Stimulated activated CD8-positive, alpha-beta memory T cell treated with anti-CD3 and anti-CD28 coated beads, Interleukin-7, amount 100 ng/mL, for 48 hours (primary cell): ENCODE data around the gene STRN4.
"Not testable (repeated sequence)": the region's sequence is repeated elsewhere in the genome, so short reads cannot be mapped to it uniquely, and the experiment has no call there.

Experiments
- DNase-seq, 2 donors: peaks; one replicate each; pipeline ENCODE4 v3.0.0-alpha.2; 2020; ENCODE audit warnings: low read depth in 1 of 2; ENCODE audit errors: extremely low read depth in 1 of 2

Gene STRN4

DNA sequence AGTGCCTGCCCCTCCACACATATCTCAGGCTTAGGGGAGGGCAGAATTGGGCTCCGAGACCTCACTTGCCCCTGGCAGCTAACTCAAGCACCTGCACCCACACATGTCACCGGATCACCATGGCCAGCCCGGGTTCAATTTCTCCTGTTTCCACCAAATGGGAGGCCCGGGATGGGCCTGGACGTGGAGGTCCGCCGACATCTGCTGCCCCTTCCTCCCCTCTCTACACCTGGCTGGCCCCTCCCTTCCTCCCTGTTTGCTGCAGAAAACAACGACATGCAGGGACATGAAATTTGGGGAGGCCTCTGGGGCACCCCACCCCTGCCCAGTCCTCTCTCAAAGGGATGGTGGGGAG lies 30.7 kb downstream of the STRN4 start:
- DNase-seq = no peak

DNA sequence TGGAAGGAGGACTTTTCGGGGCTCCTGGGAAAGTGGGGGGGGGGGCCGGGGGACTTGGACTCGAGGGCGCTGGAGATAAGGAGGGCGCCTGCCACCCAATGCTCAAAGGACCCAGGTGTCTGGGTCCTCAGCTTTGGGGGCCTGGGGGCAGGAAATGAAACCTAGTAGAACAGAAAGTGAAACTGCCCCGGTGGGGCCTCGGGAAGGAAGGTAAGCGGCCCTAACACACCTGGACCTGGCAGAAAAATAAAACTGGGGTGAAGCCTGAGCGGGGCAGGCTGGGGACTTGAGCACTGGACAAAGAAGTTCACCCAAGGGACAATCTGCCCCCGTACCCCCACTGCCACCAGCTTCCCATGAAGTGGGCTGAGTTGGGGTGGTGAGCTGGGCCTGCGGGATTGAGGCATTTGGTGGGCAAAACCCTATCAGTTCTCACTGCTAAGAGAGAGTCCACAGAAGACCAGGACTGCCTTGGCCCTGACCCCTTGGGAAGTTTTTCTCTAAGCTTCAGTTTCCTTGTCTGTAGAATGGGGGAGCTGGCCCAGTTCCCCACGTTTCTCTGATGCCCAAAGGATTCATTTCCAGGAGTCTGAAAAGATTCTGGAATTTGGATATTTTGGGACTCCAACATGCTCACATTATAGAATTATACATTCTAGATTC lies 31.7 kb downstream of the STRN4 start:
- DNase-seq = peak in 1 of 2 donors; percentile 36

DNA sequence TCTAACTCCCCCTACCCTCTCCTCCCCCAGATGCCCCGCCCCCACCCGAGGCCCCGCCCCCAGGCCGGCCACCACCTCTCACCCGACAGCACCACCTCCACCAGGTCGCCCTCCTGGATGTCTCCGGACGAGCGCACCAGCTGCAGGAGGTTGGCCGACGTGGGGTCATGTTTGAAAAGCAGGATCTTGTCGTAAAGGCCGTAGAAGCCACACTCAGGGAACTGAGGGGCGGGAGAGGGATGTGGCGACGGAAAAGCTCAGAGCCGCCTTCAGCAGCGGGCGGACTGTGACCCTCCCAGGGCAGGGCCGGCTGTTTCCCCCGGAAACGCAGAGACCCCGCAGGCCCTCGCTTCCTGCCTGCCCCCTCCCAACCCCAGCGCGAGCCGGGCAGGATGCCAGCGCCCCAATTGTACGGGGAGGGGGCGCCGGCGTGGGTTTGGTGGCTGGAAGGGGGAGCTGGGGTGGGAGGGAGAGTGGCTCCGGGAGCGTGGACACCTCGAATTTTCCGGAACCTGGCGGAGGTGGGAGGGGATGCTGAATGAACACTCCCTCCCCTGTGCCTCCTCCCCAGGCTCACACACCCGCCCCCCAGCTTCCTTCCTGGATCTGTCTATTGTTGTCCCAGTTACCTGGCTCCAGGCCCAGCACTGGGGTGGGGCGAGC lies 32.3 kb downstream of the STRN4 start:
- DNase-seq = peak in 1 of 2 donors; percentile 63

DNA sequence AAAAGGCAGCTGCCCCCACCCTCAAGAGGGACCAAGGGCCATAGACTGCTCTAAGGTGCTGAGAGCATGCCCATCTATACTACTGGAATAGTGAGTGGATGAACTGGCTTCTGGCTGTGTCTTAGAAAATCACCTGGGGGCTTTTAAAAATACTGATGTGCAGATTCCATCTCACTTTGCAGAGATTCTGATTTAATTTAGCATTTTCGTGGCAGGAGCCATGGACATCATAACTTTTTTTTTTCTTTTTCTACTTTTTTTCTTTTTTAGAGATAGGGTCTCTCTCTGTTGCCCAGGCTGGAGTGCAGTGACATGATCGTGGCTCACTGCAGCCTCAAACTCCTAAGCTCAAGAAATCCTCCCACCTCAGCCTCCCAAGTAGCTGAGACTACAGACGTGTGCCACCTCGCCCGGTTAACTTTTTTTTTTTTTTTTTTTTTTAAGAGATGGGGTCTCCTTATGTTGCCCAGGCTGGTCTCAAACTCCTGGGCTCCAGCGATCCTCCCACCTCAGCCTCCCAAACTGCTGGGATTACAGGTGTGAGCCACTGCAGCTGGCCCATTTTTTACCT lies 33.4 kb downstream of the STRN4 start:
- DNase-seq = not testable (repeated sequence)

DNA sequence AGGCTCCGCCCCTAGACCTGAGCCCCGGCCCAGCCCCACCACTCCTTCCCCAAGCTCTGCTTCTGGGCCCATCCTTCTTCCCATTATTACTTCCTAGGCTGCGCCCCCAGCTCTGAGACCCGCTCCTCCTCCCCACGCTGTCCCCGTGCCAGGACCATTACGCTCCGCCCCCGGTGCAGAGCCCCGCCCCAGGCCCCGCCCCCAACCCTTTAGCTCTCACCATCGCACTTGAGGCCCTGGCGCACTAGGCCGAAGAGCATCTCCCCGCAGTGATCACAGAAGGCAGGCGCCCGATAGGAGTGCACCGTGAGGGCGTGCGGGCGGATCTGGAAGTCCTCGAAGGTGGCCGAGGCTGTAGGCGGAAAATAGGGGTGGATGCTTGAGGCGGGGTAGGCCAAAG lies 35.6 kb downstream of the STRN4 start:
- DNase-seq = no peak

DNA sequence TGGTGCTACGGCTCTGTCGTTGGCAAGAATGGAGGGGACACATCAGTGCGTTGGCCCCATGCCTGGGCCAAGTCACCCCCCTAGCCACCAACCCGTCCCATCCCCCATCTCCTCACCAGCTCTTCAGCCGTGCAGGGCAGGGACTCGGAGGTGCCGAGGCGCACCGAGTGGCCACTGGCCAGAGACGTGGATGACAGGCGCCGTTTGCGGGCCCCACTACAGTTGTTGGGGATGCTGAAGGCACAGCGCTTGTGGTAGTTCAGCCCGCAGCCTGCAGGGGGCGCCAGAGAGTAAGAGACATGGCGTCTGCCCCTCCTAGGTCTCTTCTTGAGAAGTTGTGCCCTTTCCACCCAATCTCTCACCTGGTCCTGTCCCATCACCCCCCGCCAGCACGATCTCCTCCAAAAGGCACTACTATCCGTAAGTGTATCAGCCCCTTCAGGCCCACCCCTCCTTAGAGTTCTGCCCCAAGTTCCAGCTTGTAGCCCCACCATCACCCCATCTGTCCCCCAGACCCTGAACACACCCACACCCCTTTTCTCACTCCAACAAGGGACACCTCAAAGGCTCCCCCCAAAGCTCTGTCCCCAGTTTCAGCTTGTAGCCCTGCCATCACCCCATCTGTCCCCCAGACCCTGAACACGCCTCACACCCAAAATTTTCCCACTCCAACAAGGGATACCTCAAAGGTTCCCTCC lies 41.7 kb downstream of the STRN4 start:
- DNase-seq = peak; percentile 61 to 68

DNA sequence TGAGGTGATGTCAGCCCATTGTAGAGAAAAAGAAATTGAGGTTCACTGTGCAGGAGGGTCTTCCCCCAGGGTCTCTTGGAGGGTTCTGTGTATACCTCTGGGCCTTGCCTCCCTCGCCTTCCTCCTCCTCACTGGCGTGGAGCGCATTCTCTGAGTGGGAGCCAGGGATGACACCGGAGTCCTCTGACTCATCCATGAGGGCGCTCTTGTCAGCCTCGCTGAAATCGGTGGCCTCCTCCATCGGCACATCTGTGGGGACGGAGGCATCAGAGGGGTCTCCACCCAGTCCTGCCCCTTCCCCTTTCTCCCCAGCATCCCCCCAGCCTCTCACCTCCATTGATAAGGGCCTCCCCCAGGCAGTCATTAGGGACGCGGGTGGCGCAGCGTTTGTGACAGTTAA lies 45.5 kb downstream of the STRN4 start:
- DNase-seq = no peak

DNA sequence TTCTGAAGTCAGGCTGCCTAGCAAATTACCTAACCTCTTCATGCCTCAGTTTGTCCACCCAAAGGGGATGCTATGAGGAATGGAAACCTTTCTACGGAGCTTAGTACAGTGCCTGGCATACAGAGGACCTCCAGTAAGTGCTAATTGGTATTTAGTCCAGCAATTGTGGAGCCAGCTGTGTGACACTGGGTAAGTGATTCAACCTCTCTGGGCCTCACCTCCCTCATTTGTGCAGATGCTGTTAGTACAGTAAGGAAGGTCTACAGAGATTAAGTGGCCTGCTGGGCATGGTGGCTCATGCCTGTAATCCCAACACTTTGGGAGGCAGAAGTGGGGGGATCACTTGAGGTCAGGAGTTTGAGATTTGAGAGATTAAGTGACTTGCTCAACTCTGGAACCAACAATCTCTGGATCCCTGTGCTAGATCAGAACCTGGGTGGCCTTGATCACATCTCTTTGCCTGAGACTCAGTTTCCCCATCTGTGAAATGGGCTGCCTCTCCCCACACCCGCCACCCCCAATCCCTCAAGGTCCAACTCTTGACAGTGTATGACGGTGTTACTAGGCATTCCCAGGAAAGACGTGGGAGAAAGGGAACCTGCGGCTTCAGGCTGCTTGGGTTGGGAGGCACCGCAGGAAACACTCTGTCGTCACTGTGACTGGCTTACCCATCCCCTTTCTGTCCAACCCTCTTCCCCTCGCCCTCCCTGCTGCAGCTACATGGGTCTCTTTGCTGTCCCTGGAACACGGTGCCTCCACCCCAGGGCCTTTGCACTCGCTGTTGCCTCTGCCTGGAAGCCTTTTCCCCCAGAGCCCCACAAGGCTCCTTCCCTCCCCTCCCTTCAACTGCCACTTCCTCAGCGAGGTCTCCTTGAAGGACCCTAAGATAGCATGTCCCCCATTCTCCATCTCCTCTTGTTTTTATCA lies 47.6 kb downstream of the STRN4 start:
- no peak for DNase-seq

DNA sequence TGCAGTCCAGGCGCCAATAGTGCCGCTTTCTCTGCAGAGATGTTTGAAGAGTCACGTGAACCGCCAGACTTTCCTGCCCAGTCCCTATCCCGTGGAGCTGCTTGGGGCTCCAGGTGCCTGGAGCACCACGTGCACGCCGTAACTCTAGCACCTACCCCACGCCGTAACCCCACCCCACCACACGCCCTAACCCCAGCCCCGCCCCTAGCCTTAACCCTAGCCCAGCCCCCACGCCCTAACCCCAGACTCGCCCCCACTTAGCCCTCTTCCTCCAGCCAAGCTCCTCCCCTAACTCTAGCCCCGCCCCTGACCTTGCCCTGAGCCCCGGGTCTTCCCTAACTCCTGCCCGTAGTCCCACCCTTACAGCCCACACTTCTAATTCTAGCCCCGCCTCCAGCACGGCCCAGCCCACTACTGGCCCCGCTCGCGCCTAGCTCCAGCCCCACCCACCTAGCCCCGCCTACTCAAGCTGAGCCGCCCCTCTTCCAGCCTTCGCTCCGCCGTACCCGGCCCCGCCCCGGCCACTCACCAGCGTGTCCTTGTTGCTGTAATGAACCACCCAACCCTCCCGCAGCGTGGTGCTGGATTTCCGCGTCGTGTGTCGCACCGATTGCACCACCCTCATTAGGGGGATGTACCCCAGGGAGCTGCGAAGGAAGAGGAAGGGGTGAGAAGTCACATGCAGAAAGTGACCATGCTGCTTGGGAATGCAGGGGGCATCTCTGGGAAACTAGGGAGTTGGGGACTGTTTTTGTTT lies 48.9 kb downstream of the STRN4 start:
- no peak for DNase-seq

DNA sequence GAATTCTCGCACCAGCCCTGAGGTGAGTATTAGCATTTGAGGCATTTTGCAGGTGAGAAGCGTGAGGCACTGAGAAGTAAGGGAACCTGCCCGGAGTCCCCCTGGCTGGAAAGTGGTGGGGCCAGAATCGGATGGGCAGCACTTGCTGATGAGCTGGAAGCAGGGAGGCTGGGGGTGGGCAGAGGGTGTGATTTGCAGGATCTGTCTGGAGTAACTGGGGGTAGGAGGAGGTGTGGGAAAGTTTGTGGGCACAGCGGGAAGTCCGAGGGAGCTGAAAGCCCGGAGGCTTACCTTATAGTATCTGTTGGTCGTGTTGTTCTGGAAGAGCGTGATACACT lies 49.4 kb downstream of the STRN4 start:
- DNase-seq = no peak

DNA sequence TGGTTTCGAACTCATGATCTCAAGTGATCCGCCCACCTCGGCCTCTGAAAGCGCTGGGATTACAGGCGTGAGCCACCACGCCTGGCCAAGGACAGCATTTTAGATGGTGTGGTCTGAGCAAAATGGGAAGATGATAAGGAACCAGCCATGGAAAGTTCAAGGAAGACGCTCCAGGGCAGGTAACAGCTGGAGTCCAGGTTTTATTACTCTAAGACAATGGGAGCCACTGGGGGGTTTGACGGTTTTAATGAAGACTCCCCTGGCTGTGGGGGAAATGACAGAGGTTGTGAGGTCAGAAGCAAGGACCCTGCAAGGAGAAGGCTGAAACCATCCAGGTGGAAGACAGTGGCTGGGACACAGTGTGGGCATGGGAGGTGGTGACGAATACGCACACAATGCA lies 50.2 kb downstream of the STRN4 start:
- DNase-seq = no peak

DNA sequence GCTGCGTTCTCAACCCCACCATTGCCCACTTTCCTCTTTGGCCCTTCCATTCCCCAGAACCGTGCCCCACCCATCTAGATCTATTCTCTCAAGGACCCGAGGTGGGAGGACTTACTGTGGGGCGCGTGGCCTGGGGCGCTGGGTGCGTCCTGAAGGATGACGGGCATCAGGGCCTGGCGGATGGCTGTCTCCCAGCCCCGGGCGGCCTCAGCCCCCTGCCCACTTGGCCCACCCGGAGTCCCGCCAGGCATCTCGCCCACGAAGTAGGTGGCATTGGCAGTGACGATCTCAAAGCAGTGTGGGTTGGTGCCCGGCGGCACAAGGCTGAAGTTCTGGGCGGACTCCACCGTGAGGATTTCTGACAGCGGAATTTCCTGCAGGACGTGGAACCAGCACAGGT lies 52.5 kb downstream of the STRN4 start:
- no peak for DNase-seq

DNA sequence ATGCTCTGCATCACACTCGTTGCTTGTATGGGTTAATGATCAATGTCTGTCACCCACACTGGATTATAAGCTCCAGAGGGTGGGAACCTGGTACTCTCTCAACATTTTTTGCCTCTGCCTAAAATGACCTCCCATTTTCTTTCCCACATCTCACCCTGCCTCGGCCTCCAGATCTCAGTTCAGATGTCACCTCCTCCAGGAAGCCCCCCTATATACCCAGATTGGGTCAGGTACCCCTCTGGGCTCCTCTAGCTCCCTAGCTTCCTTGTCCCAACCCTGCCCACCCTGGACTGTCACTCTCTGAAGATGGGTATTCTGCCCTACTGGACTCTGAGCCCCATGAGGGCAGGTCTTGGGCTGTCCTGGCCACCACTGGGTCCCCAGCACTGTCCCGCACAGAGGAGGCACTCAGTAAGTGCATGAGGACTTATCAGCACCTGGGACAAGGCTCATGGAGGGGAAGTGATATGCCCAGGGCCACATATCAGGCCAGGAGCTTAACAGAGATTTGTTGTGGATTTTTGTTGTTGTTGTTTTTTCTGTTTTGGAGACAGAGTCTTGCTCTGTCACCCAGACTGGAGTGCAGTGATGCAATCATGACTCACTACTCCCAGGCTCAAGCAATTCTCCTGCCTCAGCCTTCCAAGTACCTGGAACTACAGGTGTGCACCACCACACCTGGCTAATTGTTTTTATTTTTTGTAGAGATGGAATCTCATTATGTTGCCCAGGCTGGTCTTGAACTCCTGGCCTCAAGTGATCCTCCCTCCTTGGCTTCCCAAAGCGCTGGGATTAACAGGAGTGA lies 53.1 kb downstream of the STRN4 start:
- DNase-seq = no peak

DNA sequence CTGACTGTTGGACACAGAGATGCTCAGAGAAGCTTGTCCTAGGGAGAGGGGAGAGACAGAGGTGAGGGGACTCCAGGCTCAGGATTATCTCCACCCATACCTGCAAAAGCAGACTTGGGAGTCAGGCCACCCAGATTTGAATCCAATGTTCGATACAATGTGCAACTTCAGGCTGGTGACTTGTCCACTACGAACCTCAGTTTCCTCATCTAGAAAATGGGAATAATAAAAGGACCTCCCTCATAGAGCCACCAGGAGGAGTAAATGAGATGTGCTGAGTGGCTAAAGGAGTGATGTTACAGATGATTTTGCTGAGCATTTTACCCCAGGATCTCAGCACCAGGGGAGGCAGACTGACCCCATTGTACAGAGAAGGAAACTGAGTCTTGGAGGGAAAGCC lies 54.3 kb downstream of the STRN4 start:
- no peak for DNase-seq

DNA sequence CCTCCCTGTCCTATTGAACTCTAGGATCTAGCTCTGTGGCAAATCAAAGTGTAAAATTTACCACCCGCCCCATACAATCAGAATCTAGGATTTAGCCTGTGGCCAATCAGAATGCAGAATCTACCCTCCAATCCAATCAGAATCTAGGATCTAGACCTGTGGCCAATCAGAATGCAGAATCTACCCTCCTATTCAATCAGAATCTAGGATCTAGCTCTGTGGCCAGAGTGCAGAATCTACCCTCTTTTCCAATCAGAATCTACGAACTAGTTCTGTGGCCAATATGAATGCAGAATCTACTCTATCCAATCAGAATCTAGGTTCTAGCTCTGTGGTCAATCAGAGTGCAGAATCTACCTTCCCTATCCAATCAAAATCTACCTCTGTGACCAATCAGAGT lies 55.1 kb downstream of the STRN4 start:
- DNase-seq = no peak

DNA sequence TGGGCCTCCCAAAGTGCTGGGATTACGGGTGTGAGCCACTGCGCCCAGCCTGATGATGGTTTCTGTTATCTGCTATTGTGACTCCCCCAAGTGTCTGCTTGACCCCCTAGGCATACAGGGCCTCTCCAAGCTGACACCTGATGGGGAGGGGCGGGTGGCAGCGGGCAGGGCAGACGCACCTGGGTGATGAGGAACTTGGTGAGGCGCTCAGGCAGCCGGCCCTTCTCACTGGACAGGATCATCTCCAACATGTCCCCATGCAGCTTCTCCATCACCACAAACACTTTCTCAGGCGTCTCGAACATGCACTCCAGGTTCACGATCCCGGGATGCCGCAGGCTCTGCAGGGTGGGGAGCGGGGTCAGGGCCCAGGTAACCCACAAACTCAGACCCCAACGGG lies 56.9 kb downstream of the STRN4 start:
- DNase-seq = no peak

DNA sequence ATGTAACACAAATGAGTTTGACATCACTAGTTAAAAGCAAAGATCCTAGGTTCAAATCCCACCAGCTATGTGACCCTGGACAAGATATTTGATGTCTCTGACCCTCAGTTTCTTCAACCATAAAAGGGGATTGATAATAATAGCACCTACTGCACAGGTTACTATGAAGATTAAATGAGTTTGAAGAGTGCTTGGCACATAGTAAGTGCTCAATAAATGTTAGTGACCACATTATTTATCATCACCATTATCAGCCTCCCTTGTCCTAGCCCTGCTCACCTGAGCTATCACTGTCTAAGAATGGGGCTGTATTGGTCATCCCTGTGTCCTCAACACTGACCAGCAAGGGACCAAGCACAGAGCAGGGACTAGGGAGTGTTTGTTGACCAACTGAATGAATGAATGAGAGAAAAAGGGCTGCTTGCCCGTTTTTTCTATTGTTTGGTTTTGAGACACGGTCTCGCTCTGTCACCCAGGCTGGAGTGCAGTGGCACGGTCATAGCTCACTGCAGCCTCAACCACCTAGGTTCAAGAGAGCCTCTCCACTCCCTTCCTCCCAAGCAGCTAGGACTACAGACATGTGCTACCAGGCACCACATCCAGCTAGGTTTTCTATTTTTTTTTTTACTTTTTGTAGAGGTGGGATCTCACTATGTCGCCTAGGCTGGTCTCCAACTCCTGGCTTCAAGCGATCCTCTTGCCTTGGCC lies 58.7 kb downstream of the STRN4 start:
- DNase-seq = no peak

DNA sequence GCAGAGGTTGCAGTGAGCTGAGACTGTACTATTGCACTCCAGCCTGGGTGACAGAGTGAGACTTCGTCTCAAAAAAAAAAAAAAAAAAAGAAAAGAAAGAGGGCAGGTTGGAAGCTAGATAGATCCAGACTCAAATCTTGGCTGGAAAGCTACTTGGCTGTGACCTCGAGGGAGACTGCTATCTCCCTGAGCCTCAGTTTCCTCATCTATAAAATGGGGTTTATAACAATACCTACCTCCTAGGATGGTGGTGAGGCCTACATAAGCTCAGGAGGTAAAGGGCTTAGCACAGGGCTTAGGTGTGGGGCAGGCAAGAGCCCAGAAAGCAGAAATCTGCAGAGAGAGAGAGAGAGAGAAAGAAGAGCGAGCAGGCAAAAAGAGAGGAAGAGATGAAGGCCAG lies 61.1 kb downstream of the STRN4 start:
- no peak for DNase-seq
